Astrocyte (in vitro differentiated cells and primary cell): ENCODE data around the gene HSD3B1. TPM values are rescaled to one million over a fixed set of nuclear protein-coding genes. Genes with fewer than 3 reads are reported as not detected.

Experiments
- DNase-seq: peaks from one replicate; pipeline ENCODE4 v3.0.0-alpha.2; 2010; ENCODE audit warnings: low read depth
- FAIRE-seq: peaks from 2 replicates; lab custom pipeline; 2011; peaks lifted over from hg19 to GRCh38; lab: Jason Lieb, UNC
- H2AFZ ChIP-seq: 2 replicates; pipeline ENCODE4 v1.6.0; 2012; ENCODE audit warnings: low read depth, low read length, inconsistent platforms
- H3K27ac ChIP-seq: 2 replicates; pipeline ENCODE4 v1.5.1; 2011; ENCODE audit warnings: low read depth, low read length, inconsistent platforms
- H3K27me3 ChIP-seq: 2 replicates; pipeline ENCODE4 v1.6.0; 2011; ENCODE audit warnings: low read length, inconsistent platforms; ENCODE audit not compliant: insufficient read depth
- H3K36me3 ChIP-seq: 2 replicates; pipeline ENCODE4 v1.5.1; 2011; ENCODE audit warnings: low read length, inconsistent platforms; ENCODE audit not compliant: insufficient read depth
- H3K4me1 ChIP-seq: 2 replicates; pipeline ENCODE4 v1.5.1; 2011; ENCODE audit warnings: low read length, inconsistent platforms; ENCODE audit not compliant: insufficient read depth
- H3K4me2 ChIP-seq: 2 replicates; pipeline ENCODE4 v1.6.0; 2012; ENCODE audit warnings: low read length, inconsistent platforms
- H3K4me3 ChIP-seq: 2 replicates; pipeline ENCODE4 v1.5.1; 2011; ENCODE audit warnings: low read depth, mild to moderate bottlenecking, low read length, inconsistent platforms; ENCODE audit not compliant: insufficient read depth
- H3K79me2 ChIP-seq: 2 replicates; pipeline ENCODE4 v1.6.0; 2012; ENCODE audit warnings: mild to moderate bottlenecking, low read length, inconsistent platforms; ENCODE audit not compliant: insufficient read depth
- H3K9ac ChIP-seq: 2 replicates; pipeline ENCODE4 v1.6.0; 2012; ENCODE audit warnings: mild to moderate bottlenecking, low read length, inconsistent platforms
- H3K9me3 ChIP-seq: 2 replicates; pipeline ENCODE4 v1.5.1; 2012; ENCODE audit warnings: low read depth, mild to moderate bottlenecking, low read length, inconsistent platforms; ENCODE audit not compliant: insufficient read depth
- H4K20me1 ChIP-seq: 2 replicates; pipeline ENCODE4 v1.6.0; 2012; ENCODE audit warnings: low read length, inconsistent platforms; ENCODE audit not compliant: insufficient read depth
- H3K27ac Mint-ChIP-seq: one replicate; pipeline ENCODE4 v1.8.0; 2021; ENCODE audit warnings: mild to moderate bottlenecking, mixed read lengths; ENCODE audit not compliant: unreplicated experiment
- H3K27me3 Mint-ChIP-seq: one replicate; pipeline ENCODE4 v1.8.0; 2021; ENCODE audit warnings: low read depth, mixed read lengths; ENCODE audit not compliant: unreplicated experiment
- H3K36me3 Mint-ChIP-seq: one replicate; pipeline ENCODE4 v1.8.0; 2021; ENCODE audit warnings: low read depth, mixed read lengths; ENCODE audit not compliant: unreplicated experiment
- H3K4me1 Mint-ChIP-seq: one replicate; pipeline ENCODE4 v1.8.0; 2021; ENCODE audit warnings: low read depth, mixed read lengths; ENCODE audit not compliant: unreplicated experiment
- H3K4me3 Mint-ChIP-seq: one replicate; pipeline ENCODE4 v1.8.0; 2021; ENCODE audit warnings: mild to moderate bottlenecking, moderate library complexity, mixed read lengths; ENCODE audit not compliant: unreplicated experiment
- H3K9me3 Mint-ChIP-seq: one replicate; pipeline ENCODE4 v1.8.0; 2021; ENCODE audit warnings: mild to moderate bottlenecking, mixed read lengths; ENCODE audit not compliant: unreplicated experiment
- CTCF ChIP-seq: IDR thresholded peaks from 2 replicates; pipeline ENCODE4 v1.5.1; 2011; ENCODE audit warnings: low read depth, mild to moderate bottlenecking, inconsistent platforms, low read length, moderate library complexity; ENCODE audit not compliant: insufficient read depth
- EZH2 ChIP-seq: IDR thresholded peaks from 2 replicates; pipeline ENCODE4 v1.6.1; 2012; ENCODE audit warnings: mild to moderate bottlenecking, low read length, inconsistent platforms; ENCODE audit not compliant: insufficient read depth
- total RNA-seq: library from RNA; stranded (reverse); gene quantifications from 2 replicates; pipeline ENCODE4 v1.2.1, GENCODE V29; 2021

Gene HSD3B1
- total RNA-seq, 1 donor from 2014 or later: 0.61 TPM

- no peak for FAIRE-seq
- Histone ChIP-seq H4K20me1 (no peaks in the 10 kb centered on the region), H3K36me3 (no peaks in the 10 kb centered on the region), H3K4me1 (no peaks in the 10 kb centered on the region), H3K4me2 (no peak overlapping the region), H3K27me3 (no peaks in the 10 kb centered on the region), H3K9me3 (no peaks in the 10 kb centered on the region), H2AFZ (no peak overlapping the region), H3K4me3 (no peak overlapping the region), H3K27ac (no peak overlapping the region), H3K9ac (no peak overlapping the region), H3K79me2 (no peaks in the 10 kb centered on the region)
- H3K27me3 Mint-ChIP-seq: peaks cover 2% of the 10 kb centered on the region
- no peaks in the 10 kb centered on the region for H3K9me3 Mint-ChIP-seq
- DNase-seq: no peak
- H3K36me3 Mint-ChIP-seq: peaks cover 2% of the 10 kb centered on the region
- H3K4me1 Mint-ChIP-seq: peaks cover 18% of the 10 kb centered on the region
- TF ChIP-seq EZH2 (no peak), CTCF (no peak)
- H3K4me3 Mint-ChIP-seq: no peak overlapping the region
- H3K27ac Mint-ChIP-seq: no peak overlapping the region
These were observed 39.6 kb downstream of the HSD3B1 start for GRCh38 chr1:119546641-119547040.

- Histone ChIP-seq H3K4me1 (no peaks in the 10 kb centered on the region), H3K4me3 (no peak overlapping the region), H3K27me3 (no peaks in the 10 kb centered on the region), H3K79me2 (no peaks in the 10 kb centered on the region), H3K4me2 (no peak overlapping the region), H3K36me3 (no peaks in the 10 kb centered on the region), H3K9ac (no peak overlapping the region), H4K20me1 (no peaks in the 10 kb centered on the region), H2AFZ (no peak overlapping the region), H3K9me3 (no peaks in the 10 kb centered on the region), H3K27ac (no peak overlapping the region)
- no peak overlapping the region for H3K27ac Mint-ChIP-seq
- TF ChIP-seq CTCF: no peak
- TF ChIP-seq EZH2: no peak
- H3K9me3 Mint-ChIP-seq: no peaks in the 10 kb centered on the region
- DNase-seq (no peak), FAIRE-seq (no peak)
- no peak overlapping the region for H3K4me3 Mint-ChIP-seq
- peaks cover 2% of the 10 kb centered on the region for H3K36me3 Mint-ChIP-seq
- H3K4me1 Mint-ChIP-seq: peaks cover 22% of the 10 kb centered on the region
- peaks cover 2% of the 10 kb centered on the region for H3K27me3 Mint-ChIP-seq
These were observed 40.3 kb downstream of the HSD3B1 start for GRCh38 chr1:119547306-119547705.

- H3K9me3 Mint-ChIP-seq: no peaks in the 10 kb centered on the region
- Histone ChIP-seq H3K9ac (no peak overlapping the region), H3K4me2 (no peak overlapping the region), H3K36me3 (no peaks in the 10 kb centered on the region), H3K27me3 (no peaks in the 10 kb centered on the region), H3K4me3 (no peak overlapping the region), H4K20me1 (no peaks in the 10 kb centered on the region), H3K27ac (no peak overlapping the region), H3K79me2 (no peaks in the 10 kb centered on the region), H3K4me1 (no peaks in the 10 kb centered on the region), H2AFZ (no peak overlapping the region), H3K9me3 (no peaks in the 10 kb centered on the region)
- no peak overlapping the region for H3K27ac Mint-ChIP-seq
- H3K36me3 Mint-ChIP-seq: peaks cover 2% of the 10 kb centered on the region
- FAIRE-seq (no peak), DNase-seq (no peak)
- H3K27me3 Mint-ChIP-seq: peaks cover 2% of the 10 kb centered on the region
- TF ChIP-seq EZH2: no peak
- no peak for TF ChIP-seq CTCF
- peaks cover 22% of the 10 kb centered on the region for H3K4me1 Mint-ChIP-seq
- H3K4me3 Mint-ChIP-seq: no peak overlapping the region
These were observed 40.8 kb downstream of the HSD3B1 start for GRCh38 chr1:119547805-119548204.
